Hematopoietic multipotent progenitor cell treated with erythropoietin and hydrocortisone succinate and interleukin-3 and kit ligand, for 6 days (in vitro differentiated cells): ENCODE measurements around the gene CLEC5A.
"Not testable (repeated sequence)": the region's sequence is repeated elsewhere in the genome, so short reads cannot be mapped to it uniquely, and the experiment has no call there.

Experiments used
- DNase-seq: peaks from one replicate; pipeline ENCODE4 v3.0.0-alpha.2; 2015

CLEC5A gene

GRCh38 chr7:141945356-141945755, 1.4 kb downstream of the CLEC5A start:
- peak; percentile 46 for DNase-seq

GRCh38 chr7:141944811-141945210, 2.0 kb downstream of the CLEC5A start:
- DNase-seq, result no peak

- DNase-seq, result no peak
Observed at GRCh38 chr7:141943846-141944245, 2.9 kb downstream of the CLEC5A start.

- no peak for DNase-seq
Observed at GRCh38 chr7:141941075-141941474, 5.7 kb downstream of the CLEC5A start.

GRCh38 chr7:141930211-141930610, 16.6 kb downstream of the CLEC5A start:
- no peak for DNase-seq

- no peak for DNase-seq
Observed at GRCh38 chr7:141928845-141929195, 18.0 kb downstream of the CLEC5A start.

- DNase-seq, result peak; percentile 40
Observed at GRCh38 chr7:141928146-141928844, 18.5 kb downstream of the CLEC5A start.

- no peak for DNase-seq
Observed at GRCh38 chr7:141920281-141920680, 26.5 kb downstream of the CLEC5A start.

- no peak for DNase-seq
Observed at GRCh38 chr7:141916099-141916498, 30.7 kb downstream of the CLEC5A start, which contains the start of gene OR9A4. OR9A4 (plus strand) TSS chr7:141916399; CDS start chr7:141918876, 2,477 bp downstream.

GRCh38 chr7:141915565-141915964, 31.2 kb downstream of the CLEC5A start:
- peak; percentile 7 for DNase-seq

GRCh38 chr7:141911391-141911790, 35.4 kb downstream of the CLEC5A start:
- no peak for DNase-seq

- no peak for DNase-seq
Observed at GRCh38 chr7:141906285-141906684, 40.5 kb downstream of the CLEC5A start.

- not testable (repeated sequence) for DNase-seq
Observed at GRCh38 chr7:141899366-141899765, 47.4 kb downstream of the CLEC5A start.

- DNase-seq, result no peak
Observed at GRCh38 chr7:141891336-141891735, 55.4 kb downstream of the CLEC5A start.

- no peak for DNase-seq
Observed at GRCh38 chr7:141889321-141889720, 57.5 kb downstream of the CLEC5A start.

GRCh38 chr7:141884539-141885225, 62.1 kb downstream of the CLEC5A start:
- no peak for DNase-seq

- no peak for DNase-seq
Observed at GRCh38 chr7:141880960-141881359, 65.8 kb downstream of the CLEC5A start.

- no peak for DNase-seq
Observed at GRCh38 chr7:141877365-141877764, 69.4 kb downstream of the CLEC5A start.
